GM23338 (cell line): Measurements from ENCODE around the gene GPANK1.

Experiments
- CREB1 ChIP-seq: fragments of 250-450 bp; sonication (Bioruptor Pico); IDR thresholded peaks from 2 replicates; pipeline ENCODE4 v1.5.0; 2020; ENCODE audit warnings: low read depth, mild to moderate bottlenecking, moderate library complexity
- CTCF ChIP-seq, 2 experiments: fragments of 200-600 bp in 1 of 2; sonication (generic) in 1 of 2; conservative IDR thresholded peaks; 2 replicates each; pipeline versions ENCODE4 v1.5.1 to v1.6.1; 2016 to 2017; ENCODE audit warnings: antibody characterized with exemption in 2 of 2, low read depth in 2 of 2, mild to moderate bottlenecking in 2 of 2, moderate library complexity in 1 of 2
- EZH2 ChIP-seq: fragments of 200-600 bp; sonication (generic); IDR thresholded peaks from one replicate; pipeline ENCODE4 v1.8.0; 2017; ENCODE audit warnings: antibody characterized with exemption, mild to moderate bottlenecking, low read depth; ENCODE audit not compliant: unreplicated experiment
- JUNB ChIP-seq: IDR thresholded peaks from one replicate; pipeline ENCODE4 v1.6.1; 2016; ENCODE audit warnings: antibody characterized with exemption; ENCODE audit not compliant: unreplicated experiment
- POLR2AphosphoS5 ChIP-seq: IDR thresholded peaks from 2 replicates; pipeline ENCODE4 v1.6.1; 2016; ENCODE audit warnings: antibody characterized with exemption, low read depth
- REST ChIP-seq: IDR thresholded peaks from one replicate; pipeline ENCODE4 v1.6.1; 2018; ENCODE audit warnings: antibody characterized with exemption; ENCODE audit not compliant: unreplicated experiment
- ZNF331 ChIP-seq: fragments of 250-450 bp; sonication (Bioruptor Pico); IDR thresholded peaks from 2 replicates; pipeline ENCODE4 v1.5.0; 2020; ENCODE audit warnings: low read depth, mild to moderate bottlenecking, moderate library complexity
- ZNF462 ChIP-seq: fragments of 250-450 bp; sonication (Bioruptor Pico); IDR thresholded peaks from 2 replicates; pipeline ENCODE4 v1.5.0; 2020; ENCODE audit warnings: mild to moderate bottlenecking, moderate library complexity

GRCh38 chr6:31624070-31624469 is 40.7 kb downstream of the GPANK1 start:
- TF ChIP-seq CREB1 (CRISPR knock-in tag) (no peak), CTCF (conservative IDR thresholded peaks at IDR 0.05; ENCODE audit: low read depth in 2 of 2) (no peak), POLR2AphosphoS5 (no peak), JUNB (no peak), ZNF462 (CRISPR knock-in tag) (no peak), EZH2 (no peak), ZNF331 (CRISPR knock-in tag) (no peak), REST (no peak)
